Activated naive CD8-positive, alpha-beta T cell treated with anti-CD3 and anti-CD28 coated beads, Interleukin-2, amount 50 U/mL, for 16 hours (primary cell): ENCODE data around the gene RNF145.
"Not testable (repeated sequence)": the region's sequence is repeated elsewhere in the genome, so short reads cannot be mapped to it uniquely, and the experiment has no call there.

ENCODE experiments used
- DNase-seq: peaks from one replicate; pipeline ENCODE4 v3.0.0-alpha.2; 2020; ENCODE audit warnings: low read depth, low spot score

The RNF145 gene

DNA sequence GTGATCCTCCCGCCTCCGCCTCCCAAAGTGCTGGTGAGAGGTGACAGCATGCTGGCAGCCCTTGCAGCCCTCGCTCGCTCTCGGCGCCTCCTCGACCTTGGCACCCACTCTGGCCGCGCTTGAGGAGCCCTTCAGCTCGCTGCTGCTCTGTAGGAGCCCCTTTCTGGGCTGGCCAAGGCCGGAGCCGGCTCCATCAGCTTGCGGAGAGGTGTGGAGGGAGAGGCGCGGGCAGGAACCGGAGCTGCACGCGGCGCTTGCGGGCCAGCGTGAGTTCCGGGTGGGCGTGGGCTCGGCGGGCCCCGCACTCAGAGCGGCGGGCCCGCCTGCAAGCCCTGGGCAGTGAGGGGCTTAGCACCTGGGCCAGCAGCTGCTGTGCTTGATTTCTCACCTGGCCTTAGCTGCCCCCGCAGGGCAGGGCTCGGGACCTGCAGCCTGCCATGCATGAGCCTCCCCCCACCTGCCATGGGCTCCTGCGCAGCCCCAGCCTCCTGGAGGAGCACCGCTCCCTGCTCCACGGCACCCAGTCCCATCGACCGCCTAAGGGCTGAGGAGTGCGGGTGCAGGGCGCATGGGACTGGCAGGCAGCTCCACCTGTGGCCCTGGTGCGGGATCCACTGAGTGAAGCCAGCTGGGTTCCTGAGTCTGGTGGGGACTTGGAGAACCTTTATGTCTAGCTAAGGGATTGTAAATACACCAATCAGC, 90.2 kb downstream of the RNF145 start:
- DNase-seq: not testable (repeated sequence)

- no peak for DNase-seq
Measured at GRCh38 chr5:159113405-159113804, 95.9 kb downstream of the RNF145 start.

DNA sequence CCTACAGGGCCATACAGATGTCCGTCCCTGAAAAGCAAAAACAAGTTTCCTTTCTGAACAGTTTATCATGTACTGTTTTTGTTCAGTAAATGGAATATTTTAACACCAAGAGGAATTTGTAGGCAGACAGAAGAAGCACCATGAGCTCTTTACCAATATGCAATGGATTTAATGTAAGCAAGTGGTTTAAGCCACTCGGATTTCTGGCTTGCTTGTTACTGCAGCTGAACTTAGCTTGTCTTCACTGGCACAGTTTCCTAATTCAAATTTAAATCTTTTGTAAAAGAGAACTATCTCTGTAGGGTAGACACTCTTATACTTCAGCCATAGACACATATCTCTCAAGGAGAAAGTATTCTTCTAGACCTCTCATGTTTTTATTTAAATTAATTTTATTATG, 96.9 kb downstream of the RNF145 start:
- DNase-seq: no peak
